GM12878 (cell line): ENCODE measurements around the gene C6orf89. TPM values are rescaled to one million over a fixed set of nuclear protein-coding genes. Genes with fewer than 3 reads are reported as not detected.

ENCODE experiments used
- ATF3 ChIP-seq: IDR thresholded peaks from 2 replicates; pipeline ENCODE4 v1.6.1; 2011; ENCODE audit warnings: low read depth, mild to moderate bottlenecking, low read length, moderate library complexity, borderline replicate concordance; ENCODE audit errors: extremely low read depth
- BCL11A ChIP-seq: IDR thresholded peaks from 2 replicates; pipeline ENCODE4 v1.6.1; 2011; ENCODE audit warnings: low read depth, low read length
- CBFB ChIP-seq: IDR thresholded peaks from 2 replicates; pipeline ENCODE4 v1.6.1; 2016; ENCODE audit warnings: antibody characterized with exemption, low read depth
- CUX1 ChIP-seq: IDR thresholded peaks from 2 replicates; pipeline ENCODE4 v1.6.1; 2012; ENCODE audit warnings: improper control_type of control experiment, low read depth, low read length; ENCODE audit not compliant: insufficient replicate concordance
- HCFC1 ChIP-seq: fragments of 150-350 bp; IDR thresholded peaks from 2 replicates; pipeline ENCODE4 v1.6.1; 2014; ENCODE audit warnings: low read length
- JUND ChIP-seq: IDR thresholded peaks from 2 replicates; pipeline ENCODE4 v1.6.1; 2012; ENCODE audit warnings: low read depth, mild to moderate bottlenecking, low read length, improper control_type of control experiment, moderate library complexity
- RCOR1 ChIP-seq: conservative IDR thresholded peaks from 2 replicates; pipeline ENCODE4 v1.6.1; 2012; ENCODE audit warnings: low read depth, low read length, improper control_type of control experiment
- RELA ChIP-seq: fragments of 450-650 bp; IDR thresholded peaks from 2 replicates; pipeline ENCODE4 v1.8.0; 2014; ENCODE audit warnings: borderline replicate concordance; ENCODE audit not compliant: partially characterized antibody
- SREBF2 ChIP-seq: IDR thresholded peaks from 2 replicates; pipeline ENCODE4 v1.6.1; 2012; ENCODE audit warnings: mild to moderate bottlenecking, low read length
- STAT3 ChIP-seq: IDR thresholded peaks from 2 replicates; pipeline ENCODE4 v1.6.1; 2011; ENCODE audit warnings: low read depth, low read length, improper control_type of control experiment
- polyA plus RNA-seq, 11 experiments: library from polyadenylated mRNA; depleted of rRNA in 4 of 11; unstranded in 6 of 11; stranded (reverse) in 5 of 11; fragments of >200 nt; fragmentation: Nextera tagmentation in 4 of 11; fragmentation: Illumina TruSeq in 1 of 11; extraction: Ambion mirVana in 4 of 11; extraction: Trizol in 1 of 11; gene quantifications; 1 replicate in 1 of 11; 2 replicates in 10 of 11; pipeline versions ENCODE4 v1.2.1 to v1.2.3, GENCODE V29; 2011 to 2016; ENCODE audit warnings: inconsistent platforms in 2 of 11, missing spikeins in 2 of 11, low read depth in 1 of 11
- total RNA-seq, 4 experiments: library from RNA; depleted of rRNA in 3 of 4; stranded (reverse); fragments of >200 nt in 3 of 4; fragmentation: Illumina TruSeq in 1 of 4; extraction: Trizol in 1 of 4; gene quantifications; 2 replicates each; pipeline versions ENCODE4 v1.2.1 to v1.2.3, GENCODE V29; 2013 to 2021
- TF ChIP-seq, protein P1 (sequence below): fragments of 450-650 bp; IDR thresholded peaks from 2 replicates; pipeline ENCODE4 v1.6.1; 2017; ENCODE audit warnings: mild to moderate bottlenecking, moderate library complexity
- TF ChIP-seq, protein P2 (sequence below): IDR thresholded peaks from 2 replicates; pipeline ENCODE4 v1.6.1; 2012; ENCODE audit warnings: low read depth, low read length, improper control_type of control experiment
- TF ChIP-seq, protein P3 (sequence below): fragments of 150-350 bp; IDR thresholded peaks from 2 replicates; pipeline ENCODE4 v1.6.1; 2014; ENCODE audit warnings: mild to moderate bottlenecking, low read depth, low read length
- TF ChIP-seq, protein P4 (sequence below): IDR thresholded peaks from 2 replicates; pipeline ENCODE4 v1.6.1; 2011; ENCODE audit warnings: borderline replicate concordance, low read depth, mild to moderate bottlenecking, moderate library complexity, low read length; ENCODE audit not compliant: insufficient read depth, poor library complexity, severe bottlenecking

C6orf89 gene
- total and polyA plus RNA-seq, 10 of the 15 experiments (the other 5 are each of a cell fraction or from before 2014, with no cell fraction given): 10.8 to 42.7 (median 28.6) TPM

DNA sequence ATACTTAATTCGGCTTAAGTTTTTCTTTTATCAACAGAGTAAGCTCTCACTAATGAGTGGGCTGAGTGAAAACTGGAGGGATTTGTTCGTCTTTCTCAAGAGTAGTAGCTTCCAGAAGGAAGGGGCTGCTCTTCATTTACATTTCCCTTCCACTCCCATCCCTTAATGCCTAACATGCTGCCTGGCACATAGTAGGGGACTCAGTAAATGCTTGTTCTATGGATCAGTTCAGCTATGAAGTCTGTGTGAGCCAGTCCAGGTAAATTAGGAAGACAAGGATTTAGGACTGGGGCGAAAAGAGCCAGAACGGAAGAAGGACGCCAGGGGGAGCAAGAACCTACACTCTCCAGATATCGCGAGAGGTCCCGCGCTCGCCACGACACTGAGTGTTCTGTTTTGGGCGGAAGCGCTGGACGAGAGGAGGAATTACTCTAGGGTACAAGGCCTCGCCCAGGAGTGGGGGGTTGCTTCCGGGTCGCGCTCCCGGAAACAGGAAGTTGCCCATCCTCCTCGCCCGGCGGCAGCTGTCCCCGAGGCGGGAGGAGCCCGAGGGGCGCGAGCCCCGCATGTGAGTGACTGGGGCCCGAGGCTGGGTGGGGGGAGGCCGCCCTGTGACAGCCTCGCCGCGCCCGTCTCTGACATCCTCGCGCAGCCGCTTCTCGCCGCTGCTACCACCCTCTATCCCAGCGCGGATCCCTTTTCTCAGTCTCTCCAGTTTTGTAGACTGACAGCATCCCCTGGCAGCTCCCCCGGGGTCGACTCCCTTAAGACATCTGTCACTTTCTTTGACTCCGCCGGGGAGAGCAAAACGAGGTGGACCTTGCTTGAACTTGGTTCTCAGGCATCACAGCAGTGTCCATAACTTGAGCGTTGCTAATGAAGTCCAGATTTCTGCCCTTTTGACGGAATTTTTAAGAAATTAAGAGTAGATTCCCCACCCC is at the start of gene C6orf89 (continued):
- TF ChIP-seq, protein P1, sequence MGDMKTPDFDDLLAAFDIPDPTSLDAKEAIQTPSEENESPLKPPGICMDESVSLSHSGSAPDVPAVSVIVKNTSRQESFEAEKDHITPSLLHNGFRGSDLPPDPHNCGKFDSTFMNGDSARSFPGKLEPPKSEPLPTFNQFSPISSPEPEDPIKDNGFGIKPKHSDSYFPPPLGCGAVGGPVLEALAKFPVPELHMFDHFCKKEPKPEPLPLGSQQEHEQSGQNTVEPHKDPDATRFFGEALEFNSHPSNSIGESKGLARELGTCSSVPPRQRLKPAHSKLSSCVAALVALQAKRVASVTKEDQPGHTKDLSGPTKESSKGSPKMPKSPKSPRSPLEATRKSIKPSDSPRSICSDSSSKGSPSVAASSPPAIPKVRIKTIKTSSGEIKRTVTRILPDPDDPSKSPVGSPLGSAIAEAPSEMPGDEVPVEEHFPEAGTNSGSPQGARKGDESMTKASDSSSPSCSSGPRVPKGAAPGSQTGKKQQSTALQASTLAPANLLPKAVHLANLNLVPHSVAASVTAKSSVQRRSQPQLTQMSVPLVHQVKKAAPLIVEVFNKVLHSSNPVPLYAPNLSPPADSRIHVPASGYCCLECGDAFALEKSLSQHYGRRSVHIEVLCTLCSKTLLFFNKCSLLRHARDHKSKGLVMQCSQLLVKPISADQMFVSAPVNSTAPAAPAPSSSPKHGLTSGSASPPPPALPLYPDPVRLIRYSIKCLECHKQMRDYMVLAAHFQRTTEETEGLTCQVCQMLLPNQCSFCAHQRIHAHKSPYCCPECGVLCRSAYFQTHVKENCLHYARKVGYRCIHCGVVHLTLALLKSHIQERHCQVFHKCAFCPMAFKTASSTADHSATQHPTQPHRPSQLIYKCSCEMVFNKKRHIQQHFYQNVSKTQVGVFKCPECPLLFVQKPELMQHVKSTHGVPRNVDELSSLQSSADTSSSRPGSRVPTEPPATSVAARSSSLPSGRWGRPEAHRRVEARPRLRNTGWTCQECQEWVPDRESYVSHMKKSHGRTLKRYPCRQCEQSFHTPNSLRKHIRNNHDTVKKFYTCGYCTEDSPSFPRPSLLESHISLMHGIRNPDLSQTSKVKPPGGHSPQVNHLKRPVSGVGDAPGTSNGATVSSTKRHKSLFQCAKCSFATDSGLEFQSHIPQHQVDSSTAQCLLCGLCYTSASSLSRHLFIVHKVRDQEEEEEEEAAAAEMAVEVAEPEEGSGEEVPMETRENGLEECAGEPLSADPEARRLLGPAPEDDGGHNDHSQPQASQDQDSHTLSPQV: 0 out of 2 replicates have a peak, but pooled peaks have one; percentile 14
- TF ChIP-seq BCL11A (no peak), RELA (peak; percentile 69), CUX1 (no peak), HCFC1 (peak; percentile 79), RCOR1 (peak; percentile 96), JUND (no peak), ATF3 (no peak), SREBF2 (0 out of 2 replicates have a peak, but pooled peaks have one; percentile 59), STAT3 (no peak), CBFB (peak; percentile 93)
- TF ChIP-seq, protein P2, sequence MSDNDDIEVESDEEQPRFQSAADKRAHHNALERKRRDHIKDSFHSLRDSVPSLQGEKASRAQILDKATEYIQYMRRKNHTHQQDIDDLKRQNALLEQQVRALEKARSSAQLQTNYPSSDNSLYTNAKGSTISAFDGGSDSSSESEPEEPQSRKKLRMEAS: peak; percentile 56; the same call in 1 of the 2 replicates
- TF ChIP-seq, protein P3, sequence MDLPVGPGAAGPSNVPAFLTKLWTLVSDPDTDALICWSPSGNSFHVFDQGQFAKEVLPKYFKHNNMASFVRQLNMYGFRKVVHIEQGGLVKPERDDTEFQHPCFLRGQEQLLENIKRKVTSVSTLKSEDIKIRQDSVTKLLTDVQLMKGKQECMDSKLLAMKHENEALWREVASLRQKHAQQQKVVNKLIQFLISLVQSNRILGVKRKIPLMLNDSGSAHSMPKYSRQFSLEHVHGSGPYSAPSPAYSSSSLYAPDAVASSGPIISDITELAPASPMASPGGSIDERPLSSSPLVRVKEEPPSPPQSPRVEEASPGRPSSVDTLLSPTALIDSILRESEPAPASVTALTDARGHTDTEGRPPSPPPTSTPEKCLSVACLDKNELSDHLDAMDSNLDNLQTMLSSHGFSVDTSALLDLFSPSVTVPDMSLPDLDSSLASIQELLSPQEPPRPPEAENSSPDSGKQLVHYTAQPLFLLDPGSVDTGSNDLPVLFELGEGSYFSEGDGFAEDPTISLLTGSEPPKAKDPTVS: no peak
- TF ChIP-seq, protein P4, sequence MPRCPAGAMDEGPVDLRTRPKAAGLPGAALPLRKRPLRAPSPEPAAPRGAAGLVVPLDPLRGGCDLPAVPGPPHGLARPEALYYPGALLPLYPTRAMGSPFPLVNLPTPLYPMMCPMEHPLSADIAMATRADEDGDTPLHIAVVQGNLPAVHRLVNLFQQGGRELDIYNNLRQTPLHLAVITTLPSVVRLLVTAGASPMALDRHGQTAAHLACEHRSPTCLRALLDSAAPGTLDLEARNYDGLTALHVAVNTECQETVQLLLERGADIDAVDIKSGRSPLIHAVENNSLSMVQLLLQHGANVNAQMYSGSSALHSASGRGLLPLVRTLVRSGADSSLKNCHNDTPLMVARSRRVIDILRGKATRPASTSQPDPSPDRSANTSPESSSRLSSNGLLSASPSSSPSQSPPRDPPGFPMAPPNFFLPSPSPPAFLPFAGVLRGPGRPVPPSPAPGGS: no peak
